K562 (cell line): ENCODE data around the gene RER1.

Experiments used
- BMI1 ChIP-seq: fragments of 150-350 bp; IDR thresholded peaks from 2 replicates; pipeline ENCODE4 v1.6.1; 2014; ENCODE audit warnings: low read length
- CTCF ChIP-seq, 3 experiments: IDR thresholded peaks in 2 of 3; conservative IDR thresholded peaks in 1 of 3; 2 replicates each; pipeline ENCODE4 v1.5.1; 2011 to 2012; ENCODE audit warnings: low read length in 3 of 3, mild to moderate bottlenecking in 3 of 3, control low read depth in 2 of 3, improper control_type of control experiment in 1 of 3, inconsistent platforms in 1 of 3, low read depth in 1 of 3, mixed read lengths in 1 of 3, moderate library complexity in 1 of 3; ENCODE audit not compliant: insufficient read depth in 2 of 3
- EP300 ChIP-seq: IDR thresholded peaks from 2 replicates; pipeline ENCODE4 v1.6.1; 2012; ENCODE audit warnings: low read length, improper control_type of control experiment
- ERF ChIP-seq: fragments of 450-650 bp; formaldehyde crosslinking; IDR thresholded peaks from 2 replicates; pipeline ENCODE4 v1.4.0; 2020; ENCODE audit warnings: mild to moderate bottlenecking, mixed read lengths
- HCFC1 ChIP-seq: IDR thresholded peaks from 2 replicates; pipeline ENCODE4 v1.6.1; 2012; ENCODE audit warnings: low read depth, low read length, improper control_type of control experiment
- RAD21 ChIP-seq, 2 experiments: fragments of 250-450 bp in 1 of 2; fragments of 450-650 bp in 1 of 2; sonication (Bioruptor Pico) in 1 of 2; formaldehyde crosslinking in 1 of 2; IDR thresholded peaks in 1 of 2; conservative IDR thresholded peaks in 1 of 2; 2 replicates each; pipeline versions ENCODE4 v1.4.0 to v1.8.0; 2020 to 2022; ENCODE audit warnings: mild to moderate bottlenecking in 2 of 2, moderate library complexity in 1 of 2
- SREBF2 ChIP-seq: sonication (generic); formaldehyde crosslinking; IDR thresholded peaks from 2 replicates; pipeline ENCODE4 v1.4.0; 2020; ENCODE audit warnings: mild to moderate bottlenecking, missing genetic modification reagents
- ZFP30 ChIP-seq: fragments of 250-450 bp; sonication (Bioruptor Pico); IDR thresholded peaks from 2 replicates; pipeline ENCODE4 v1.8.0; 2022; ENCODE audit warnings: moderate library complexity, mild to moderate bottlenecking, inconsistent platforms, borderline replicate concordance

DNA sequence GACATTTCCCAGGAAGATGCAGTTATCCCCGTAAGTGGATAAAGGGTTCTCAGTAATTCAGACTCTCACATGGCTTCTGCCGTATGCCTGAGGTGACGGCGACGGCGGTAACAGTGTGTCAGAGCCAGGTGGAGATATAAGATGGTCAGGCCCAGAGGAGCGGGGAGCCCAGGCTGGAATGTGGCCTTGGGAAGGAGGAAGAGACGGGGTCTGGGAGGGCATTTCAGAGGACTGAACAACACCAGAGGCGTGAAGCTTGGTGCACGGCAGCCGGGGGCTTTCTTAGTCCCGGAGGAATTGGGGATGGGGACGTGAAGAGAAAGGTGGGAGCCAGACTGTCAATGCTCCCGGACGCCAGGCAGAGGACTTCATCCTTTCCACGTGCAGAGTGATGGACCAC, 1.0 kb downstream of the RER1 start:
- no peak for TF ChIP-seq ERF (CRISPR knock-in tag)
- no peak for TF ChIP-seq EP300
- TF ChIP-seq HCFC1: no peak
- TF ChIP-seq CTCF (IDR thresholded peaks at IDR 0.05 in 2 of 3, conservative IDR thresholded peaks at IDR 0.05 in 1 of 3; ENCODE audit: insufficient read depth in 2 of 3, low read depth in 1 of 3, low read length in 3 of 3): no peak
- no peak for TF ChIP-seq SREBF2
- TF ChIP-seq RAD21 (CRISPR knock-in tag; conservative IDR thresholded peaks at IDR 0.05 in 1 of 2, IDR thresholded peaks at IDR 0.05 in 1 of 2): no peak
- no peak for TF ChIP-seq ZFP30 (CRISPR knock-in tag)
- no peak for TF ChIP-seq BMI1
